Measurements from ENCODE around the gene WDR27.
A peak's percentile ranks its signal among the peaks of the same experiment; 100 is the strongest.

The WDR27 gene

GRCh38 chr6:169710009-169710408 is 8.2 kb upstream of the WDR27 start:
- no peak for DNase-seq

DNA sequence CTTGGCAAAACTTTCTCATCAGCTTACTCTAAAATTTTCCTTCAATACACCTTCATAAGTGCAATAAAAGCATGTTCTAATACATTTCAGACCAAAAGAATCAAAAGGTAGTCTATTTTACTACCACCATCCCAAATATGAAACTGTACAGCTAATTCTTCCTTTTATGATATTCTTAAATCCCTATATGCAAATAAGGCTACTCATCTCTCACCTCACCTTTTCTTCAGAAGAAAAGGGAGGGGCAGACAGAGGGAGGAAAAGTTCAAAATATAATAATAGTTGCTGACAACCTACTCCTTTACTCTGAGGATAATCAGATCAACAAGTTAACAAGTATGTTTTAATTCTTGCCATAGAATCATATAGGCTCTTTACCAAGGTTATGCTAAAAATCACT is 7.5 kb upstream of the WDR27 start:
- DNase-seq: no peak

- DNase-seq: no peak
Observed at GRCh38 chr6:169707772-169708171, 5.9 kb upstream of the WDR27 start.

- no peak for DNase-seq
Observed at GRCh38 chr6:169702840-169703246, 1.0 kb upstream of the WDR27 start.

DNA sequence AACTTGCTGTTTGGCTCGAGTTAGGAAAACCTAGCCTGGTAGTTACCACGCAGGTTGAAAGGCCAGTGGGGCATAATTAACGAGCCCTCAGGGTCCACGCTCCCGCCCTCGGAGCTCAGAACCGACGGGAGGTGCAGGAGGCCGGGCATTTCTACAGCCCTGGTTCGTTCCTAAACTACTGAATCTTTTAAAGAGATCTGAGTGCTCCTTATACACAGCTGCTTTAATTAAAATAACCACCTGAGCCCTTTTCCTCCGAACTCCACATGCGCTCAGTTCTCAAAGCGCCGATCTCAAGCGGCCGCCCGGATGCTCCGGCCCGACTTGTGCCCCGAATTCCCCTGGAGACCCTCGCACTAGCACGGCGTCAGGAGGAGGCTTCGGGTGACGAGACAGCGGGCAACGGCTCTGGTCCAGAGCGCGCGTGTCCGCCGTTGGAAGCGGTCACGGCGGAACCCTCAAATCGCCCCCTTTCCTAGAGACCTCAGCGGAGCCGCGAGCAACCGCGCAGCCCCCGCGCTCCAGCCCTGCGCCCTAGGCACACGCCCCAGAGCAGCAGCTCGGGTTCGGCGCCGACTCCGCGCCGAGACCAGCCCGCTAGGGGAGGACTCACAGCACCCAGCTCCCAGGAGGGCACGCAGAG is 397 bp downstream of the WDR27 start:
- DNase-seq: peak in 10 of 58 donors; percentile 29 to 61 (median 46)

GRCh38 chr6:169700296-169700695 is 1.5 kb downstream of the WDR27 start:
- no peak for DNase-seq

DNA sequence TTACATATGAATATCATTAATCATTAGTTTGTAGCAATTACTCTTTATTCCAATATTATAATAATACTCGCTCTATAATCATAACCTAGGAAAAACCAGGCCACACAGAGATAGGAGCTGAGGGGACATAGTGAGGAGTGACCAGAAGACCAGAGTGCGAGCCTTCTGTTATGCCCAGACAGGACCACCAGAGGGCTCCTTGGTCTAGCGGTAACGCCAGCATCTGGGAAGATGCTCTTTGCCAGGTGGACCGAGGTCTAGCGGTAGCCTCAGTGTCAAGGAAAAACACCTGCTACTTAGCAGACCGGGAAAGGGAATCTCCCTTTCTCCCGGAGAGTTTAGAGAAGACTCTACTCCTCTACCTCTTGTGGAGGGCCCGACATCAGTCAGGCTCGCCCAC is 4.7 kb downstream of the WDR27 start:
- DNase-seq: peak in 1 of 58 donors; percentile 13

DNA sequence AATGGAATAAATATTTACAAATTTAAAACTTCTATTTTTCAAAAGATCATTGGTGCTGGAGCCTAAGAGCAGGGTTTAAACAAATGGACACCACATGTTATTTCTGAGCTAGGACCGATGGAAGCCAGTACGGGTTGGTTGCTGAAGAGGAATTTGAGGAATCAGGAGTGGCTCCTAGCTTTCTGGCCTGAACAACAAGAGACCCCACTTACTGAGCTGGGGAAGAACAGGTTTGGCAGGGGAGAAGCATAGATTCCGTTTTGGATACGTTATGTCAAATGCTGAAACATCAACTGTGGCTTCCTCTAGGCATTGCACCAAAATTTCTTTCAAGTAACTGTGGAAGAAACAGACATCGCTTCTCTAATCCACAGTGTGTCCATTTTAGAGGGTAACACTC is 6.7 kb downstream of the WDR27 start:
- no peak for DNase-seq

DNA sequence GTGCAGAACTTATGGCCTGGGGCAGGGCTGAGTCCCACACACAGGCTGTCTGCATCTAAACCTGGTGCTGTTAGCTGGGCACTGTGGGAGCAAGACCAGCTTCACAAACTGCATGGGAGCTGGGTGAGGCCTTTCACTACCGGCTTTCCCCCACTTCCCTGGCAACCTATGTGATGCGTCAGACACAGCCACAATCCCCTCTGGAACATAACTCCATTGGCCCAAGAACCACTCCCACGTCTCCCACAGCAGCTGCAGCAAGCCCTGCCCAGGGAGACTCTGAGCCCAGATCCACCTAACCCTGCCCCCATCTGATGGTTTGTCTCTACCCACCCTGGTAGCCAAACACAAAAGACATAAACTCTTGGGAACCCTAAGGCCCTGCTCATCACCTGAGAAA is 9.3 kb downstream of the WDR27 start:
- DNase-seq: no peak

DNA sequence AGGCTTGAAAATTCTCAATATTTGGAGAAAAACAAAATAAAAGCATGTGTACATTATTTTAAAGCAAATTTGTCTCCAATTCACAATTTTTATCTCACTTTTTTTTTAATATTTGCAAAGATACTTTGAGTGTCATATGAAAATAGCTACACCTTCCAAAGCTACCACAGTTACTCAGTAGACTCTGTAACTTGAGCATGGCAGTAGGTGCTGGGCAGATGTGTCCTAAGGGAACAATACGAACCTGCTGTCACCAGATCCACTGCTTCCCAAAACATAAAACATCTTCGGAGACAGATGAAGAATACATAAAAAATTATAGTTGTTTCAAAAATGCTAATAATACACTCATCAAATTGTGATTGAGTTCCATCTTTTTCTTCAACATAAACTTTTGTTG is 10.6 kb downstream of the WDR27 start:
- DNase-seq: no peak

DNA sequence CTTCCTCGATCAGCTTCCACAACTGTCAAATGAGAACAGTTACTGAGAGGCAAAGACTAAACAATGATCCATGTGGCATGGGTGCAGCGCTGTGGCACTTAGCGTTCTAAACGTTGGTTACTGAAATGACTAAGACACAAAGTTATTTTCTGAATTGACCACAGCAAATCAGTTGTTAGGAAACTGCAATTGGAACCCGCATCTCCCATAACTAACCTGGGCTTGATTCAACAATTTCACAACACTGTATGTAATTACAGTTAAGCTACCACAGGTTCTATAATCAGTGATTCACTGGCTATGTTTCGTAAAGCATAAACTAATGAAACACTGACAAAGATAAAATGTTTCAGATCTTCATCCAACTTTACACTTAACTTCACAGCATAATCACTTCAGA is 12.5 kb downstream of the WDR27 start:
- DNase-seq: no peak

- DNase-seq: no peak
Observed at GRCh38 chr6:169685860-169686259, 16.0 kb downstream of the WDR27 start.

DNA sequence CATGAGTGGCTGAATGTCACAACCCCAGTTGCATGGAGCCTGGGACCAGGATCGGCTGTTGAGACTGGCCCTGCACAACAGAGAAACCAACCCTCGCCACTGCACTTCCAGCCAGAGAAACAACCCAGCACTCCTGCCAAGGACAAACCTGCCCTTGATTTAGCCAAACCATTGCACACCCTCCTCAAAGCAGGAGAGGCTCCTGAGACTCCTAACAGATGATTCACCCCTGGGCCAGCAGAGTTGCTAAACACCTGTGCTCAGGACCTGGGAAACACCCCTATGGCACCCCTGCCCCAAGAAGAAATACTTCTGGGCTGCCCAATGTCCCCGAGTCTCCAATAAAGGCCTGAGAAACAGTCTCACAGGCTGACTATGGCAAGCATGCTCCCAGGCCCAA is 17.8 kb downstream of the WDR27 start:
- no peak for DNase-seq

DNA sequence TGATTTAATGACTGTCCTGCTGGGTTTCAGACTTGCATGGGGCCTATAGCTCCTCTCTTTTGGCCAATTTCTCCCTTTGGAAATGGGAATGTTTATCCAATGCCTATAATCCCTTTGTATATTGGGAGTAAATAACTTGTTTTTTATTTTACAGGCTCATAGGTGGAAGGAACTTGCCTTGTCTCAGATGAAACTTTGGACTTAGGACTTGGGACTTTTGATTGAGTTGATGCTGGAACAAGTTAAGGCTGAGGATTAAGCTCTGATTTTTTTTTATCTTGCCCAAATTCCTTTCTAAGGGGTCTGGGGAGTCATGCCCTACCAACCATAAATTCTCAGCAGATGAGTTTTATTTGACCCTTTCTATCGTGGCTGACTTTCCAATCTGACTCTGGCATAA is 23.5 kb downstream of the WDR27 start:
- no peak for DNase-seq

DNA sequence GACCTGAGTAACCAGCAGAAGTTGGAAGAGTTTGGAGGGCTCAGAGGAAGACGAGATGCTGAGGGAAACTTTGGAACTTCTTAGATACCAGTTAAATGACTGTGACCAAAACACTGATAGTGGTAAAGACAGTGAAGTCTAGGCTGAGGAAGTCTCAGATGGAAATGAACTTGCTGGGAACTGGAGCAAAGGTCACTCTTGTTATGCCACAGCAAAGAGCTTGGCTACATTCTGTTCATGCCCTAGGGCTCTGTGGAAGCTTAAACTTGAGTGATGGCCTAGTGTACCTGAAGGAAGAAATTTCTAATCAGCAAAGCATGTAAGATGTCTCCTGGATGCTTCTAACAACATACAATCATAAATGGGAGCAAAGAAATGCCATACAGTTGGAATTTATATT is 24.7 kb downstream of the WDR27 start:
- no peak for DNase-seq

DNA sequence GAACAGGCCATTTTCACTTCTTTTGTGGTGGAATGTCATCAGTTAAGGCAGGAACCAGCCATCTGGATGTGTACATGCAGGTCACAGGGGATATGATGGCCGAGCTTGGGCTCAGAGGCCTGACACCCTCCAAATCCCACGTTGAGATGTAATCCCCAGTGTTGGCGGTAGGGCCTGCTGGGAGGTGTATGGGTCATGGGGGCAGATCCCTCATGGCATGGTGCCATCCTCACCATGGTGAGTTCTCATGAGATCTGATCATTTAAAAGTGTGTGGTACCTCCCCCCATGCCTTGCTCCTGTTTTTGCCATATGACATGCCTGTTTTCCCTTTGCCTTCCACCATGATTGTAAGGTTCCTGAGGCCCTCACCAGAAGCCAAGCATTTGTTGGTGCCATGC is 26.8 kb downstream of the WDR27 start:
- DNase-seq: no peak

- no peak for DNase-seq
Observed at GRCh38 chr6:169671563-169671962, 30.3 kb downstream of the WDR27 start.

DNA sequence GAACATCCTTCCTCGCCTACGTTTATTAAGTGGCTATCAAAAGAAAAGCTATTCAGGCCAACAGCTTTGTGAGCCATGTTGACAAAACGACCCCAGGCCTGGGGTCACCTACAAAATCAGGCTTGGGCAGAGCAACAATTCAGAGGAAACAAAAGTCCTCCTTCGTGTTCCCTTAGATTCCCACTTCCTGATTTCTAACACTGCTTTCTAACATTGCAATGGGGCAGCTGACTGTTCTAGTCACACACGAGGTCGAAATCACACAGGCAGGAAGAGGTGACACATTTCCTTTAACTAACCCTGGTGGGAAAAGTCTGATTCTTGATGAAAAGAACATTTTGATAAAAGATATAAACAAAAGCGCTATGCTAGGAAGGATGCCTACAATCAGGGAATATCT is 31.9 kb downstream of the WDR27 start:
- no peak for DNase-seq

GRCh38 chr6:169669147-169669546 is 32.7 kb downstream of the WDR27 start:
- no peak for DNase-seq

GRCh38 chr6:169668203-169668847 is 33.5 kb downstream of the WDR27 start:
- no peak for DNase-seq

DNA sequence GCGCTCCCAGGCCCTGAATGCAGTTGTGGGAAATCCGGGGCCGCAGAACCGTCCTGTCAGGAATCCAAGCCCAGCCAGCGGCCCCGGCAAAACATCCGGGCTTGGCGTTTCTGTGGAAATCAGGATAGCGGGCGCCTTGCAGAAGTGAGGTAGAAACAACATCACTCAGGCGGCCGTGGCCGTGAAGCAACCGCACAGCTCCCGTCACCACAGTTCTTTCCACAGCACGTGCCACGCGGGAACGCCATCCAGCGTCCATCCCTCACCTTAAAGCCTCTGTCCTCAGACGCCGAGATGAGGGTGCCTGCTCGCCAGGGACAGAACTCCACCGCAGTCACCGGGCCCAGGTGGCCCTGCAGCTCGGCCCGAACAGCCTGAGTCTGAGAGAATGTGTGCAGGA is 34.1 kb downstream of the WDR27 start:
- DNase-seq: no peak

GRCh38 chr6:169666441-169666840 is 35.4 kb downstream of the WDR27 start:
- DNase-seq: no peak

DNA sequence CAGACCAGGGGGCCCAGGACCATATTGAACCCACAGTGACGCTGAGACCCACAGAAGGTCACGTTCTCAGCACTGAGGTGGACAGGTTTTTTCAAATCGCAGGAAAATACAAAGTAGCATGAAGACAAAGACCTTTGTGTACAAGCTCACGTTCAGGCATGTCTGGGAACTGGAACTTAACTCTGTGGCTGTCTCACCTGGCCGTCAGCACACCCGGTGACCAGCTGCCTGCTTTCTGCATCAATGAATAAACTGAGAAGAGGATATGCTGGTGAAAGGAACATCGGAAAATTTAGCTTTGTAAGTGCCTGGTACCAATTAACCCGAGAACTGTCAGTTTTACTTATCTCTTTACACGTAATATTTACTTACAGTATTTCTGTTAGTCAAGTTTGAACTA is 36.5 kb downstream of the WDR27 start:
- DNase-seq: no peak

GRCh38 chr6:169664227-169664626 is 37.6 kb downstream of the WDR27 start:
- no peak for DNase-seq

Data from anterior cingulate cortex (tissue), 58 donors.